ENCODE data around the gene ZCCHC7.

ZCCHC7 gene

DNA sequence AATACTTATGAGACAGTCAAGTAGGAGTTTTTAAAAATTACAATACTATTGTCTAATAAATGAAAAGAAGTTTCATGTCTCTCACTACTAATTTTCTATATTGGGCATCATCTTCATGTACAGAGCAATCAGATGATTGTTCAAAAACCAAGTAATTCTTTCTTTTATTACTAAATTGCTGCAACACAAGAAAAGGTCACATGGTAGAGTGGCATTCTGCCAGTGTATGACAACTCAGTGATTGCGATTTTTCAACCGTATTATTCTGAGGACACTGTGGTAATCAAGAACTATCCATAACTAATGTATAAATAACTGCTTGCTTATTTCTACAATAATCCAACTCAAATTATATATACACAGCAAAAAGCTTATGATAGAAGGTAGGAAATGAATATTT, 205.4 kb downstream of the ZCCHC7 start:
- H3K27me3 ChIP-seq (ENCODE audit: insufficient read depth, low read length, poor library complexity): no peaks in the 10 kb centered on the region
- no peak overlapping the region for H3K4me2 ChIP-seq (ENCODE audit: insufficient read depth, low read length)
- TF ChIP-seq EZH2 (IDR thresholded peaks at IDR 0.05; ENCODE audit: borderline replicate concordance, low read depth, low read length, severe bottlenecking): no peak
- TF ChIP-seq CTCF (IDR thresholded peaks at IDR 0.05; ENCODE audit: borderline replicate concordance, extremely low read depth, low read length, poor library complexity, severe bottlenecking): no peak
- no peaks in the 10 kb centered on the region for H3K4me1 ChIP-seq (ENCODE audit: insufficient read depth, low read length)
- H3K4me3 ChIP-seq (ENCODE audit: low read depth in 1 of 2, low read length in 2 of 2): no peak overlapping the region
- no peaks in the 10 kb centered on the region for H3K79me2 ChIP-seq (ENCODE audit: insufficient read depth, low read length)
- H3K9ac ChIP-seq (ENCODE audit: low read depth, low read length): no peak overlapping the region
- H3K27ac ChIP-seq (ENCODE audit: low read length): no peak overlapping the region
- H3K9me3 ChIP-seq (ENCODE audit: insufficient read depth, low read length, severe bottlenecking): no peaks in the 10 kb centered on the region
- H3K36me3 ChIP-seq (ENCODE audit: insufficient read depth, low read length): peaks cover 5% of the 10 kb centered on the region
- no peak for DNase-seq
- ATAC-seq (ENCODE audit: insufficient read depth, low read depth): no peak
- no peaks in the 10 kb centered on the region for H4K20me1 ChIP-seq (ENCODE audit: insufficient read depth, low read length)
- no peak overlapping the region for H2AFZ ChIP-seq (ENCODE audit: low read depth, low read length)

GRCh38 chr9:37327553-37327952, 207.2 kb downstream of the ZCCHC7 start:
- Histone ChIP-seq H2AFZ (ENCODE audit: low read depth, low read length) (no peak overlapping the region), H3K9me3 (ENCODE audit: insufficient read depth, low read length, severe bottlenecking) (no peaks in the 10 kb centered on the region), H3K79me2 (ENCODE audit: insufficient read depth, low read length) (no peaks in the 10 kb centered on the region), H3K27ac (ENCODE audit: low read length) (no peak overlapping the region), H3K4me2 (ENCODE audit: insufficient read depth, low read length) (no peak overlapping the region), H3K36me3 (ENCODE audit: insufficient read depth, low read length) (no peaks in the 10 kb centered on the region; the same call in 1 of the 2 replicates), H3K4me1 (ENCODE audit: insufficient read depth, low read length) (no peaks in the 10 kb centered on the region), H3K4me3 (ENCODE audit: low read depth in 1 of 2, low read length in 2 of 2) (no peak overlapping the region), H3K27me3 (ENCODE audit: insufficient read depth, low read length, poor library complexity) (no peaks in the 10 kb centered on the region), H4K20me1 (ENCODE audit: insufficient read depth, low read length) (no peaks in the 10 kb centered on the region), H3K9ac (ENCODE audit: low read depth, low read length) (no peak overlapping the region)
- DNase-seq (no peak), ATAC-seq (ENCODE audit: insufficient read depth, low read depth) (no peak)
- TF ChIP-seq EZH2 (IDR thresholded peaks at IDR 0.05; ENCODE audit: borderline replicate concordance, low read depth, low read length, severe bottlenecking) (no peak), CTCF (IDR thresholded peaks at IDR 0.05; ENCODE audit: borderline replicate concordance, extremely low read depth, low read length, poor library complexity, severe bottlenecking) (no peak)

DNA sequence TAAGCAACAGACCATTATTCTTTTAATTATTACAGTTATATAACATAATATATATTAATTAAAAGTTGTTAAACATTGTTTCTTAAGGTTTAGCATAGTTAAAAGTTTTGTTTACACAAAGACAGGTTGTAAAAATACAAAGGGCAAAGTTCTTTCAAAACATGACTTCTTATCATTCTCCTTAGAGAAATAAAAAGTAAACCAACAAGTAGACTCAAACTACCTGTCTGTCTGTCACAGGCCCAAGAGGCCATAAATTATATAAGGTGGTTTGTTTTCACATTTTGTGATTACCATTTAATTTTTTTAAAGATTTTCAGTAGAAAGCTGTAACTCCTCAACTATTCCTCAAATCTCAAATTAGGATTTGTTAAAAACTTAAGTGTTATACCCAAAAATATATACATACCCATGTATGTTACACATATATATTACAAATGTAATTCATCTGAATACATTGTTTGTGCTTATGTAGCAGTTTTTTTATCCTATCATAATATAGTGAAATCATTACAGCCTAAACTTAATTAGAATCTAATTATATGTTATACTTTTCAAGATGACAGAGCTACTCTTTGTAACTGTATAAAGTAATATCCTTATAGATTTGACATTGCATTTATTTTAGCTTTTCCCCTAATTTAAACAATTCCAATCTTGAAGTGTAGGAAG, 208.3 kb downstream of the ZCCHC7 start:
- H3K9ac ChIP-seq (ENCODE audit: low read depth, low read length): no peak overlapping the region
- H4K20me1 ChIP-seq (ENCODE audit: insufficient read depth, low read length): no peaks in the 10 kb centered on the region
- no peaks in the 10 kb centered on the region for H3K4me1 ChIP-seq (ENCODE audit: insufficient read depth, low read length)
- no peak for ATAC-seq (ENCODE audit: insufficient read depth, low read depth)
- H3K9me3 ChIP-seq (ENCODE audit: insufficient read depth, low read length, severe bottlenecking): no peaks in the 10 kb centered on the region
- H3K27me3 ChIP-seq (ENCODE audit: insufficient read depth, low read length, poor library complexity): no peaks in the 10 kb centered on the region
- no peak overlapping the region for H3K4me2 ChIP-seq (ENCODE audit: insufficient read depth, low read length)
- no peak overlapping the region for H3K27ac ChIP-seq (ENCODE audit: low read length)
- TF ChIP-seq CTCF (IDR thresholded peaks at IDR 0.05; ENCODE audit: borderline replicate concordance, extremely low read depth, low read length, poor library complexity, severe bottlenecking): no peak
- TF ChIP-seq EZH2 (IDR thresholded peaks at IDR 0.05; ENCODE audit: borderline replicate concordance, low read depth, low read length, severe bottlenecking): no peak
- DNase-seq: no peak
- no peaks in the 10 kb centered on the region for H3K36me3 ChIP-seq (ENCODE audit: insufficient read depth, low read length)
- H3K79me2 ChIP-seq (ENCODE audit: insufficient read depth, low read length): no peaks in the 10 kb centered on the region
- no peak overlapping the region for H3K4me3 ChIP-seq (ENCODE audit: low read depth in 1 of 2, low read length in 2 of 2)
- H2AFZ ChIP-seq (ENCODE audit: low read depth, low read length): no peak overlapping the region

All from DND-41 (cell line).